Measurements from ENCODE around the gene IQSEC1.

DNA sequence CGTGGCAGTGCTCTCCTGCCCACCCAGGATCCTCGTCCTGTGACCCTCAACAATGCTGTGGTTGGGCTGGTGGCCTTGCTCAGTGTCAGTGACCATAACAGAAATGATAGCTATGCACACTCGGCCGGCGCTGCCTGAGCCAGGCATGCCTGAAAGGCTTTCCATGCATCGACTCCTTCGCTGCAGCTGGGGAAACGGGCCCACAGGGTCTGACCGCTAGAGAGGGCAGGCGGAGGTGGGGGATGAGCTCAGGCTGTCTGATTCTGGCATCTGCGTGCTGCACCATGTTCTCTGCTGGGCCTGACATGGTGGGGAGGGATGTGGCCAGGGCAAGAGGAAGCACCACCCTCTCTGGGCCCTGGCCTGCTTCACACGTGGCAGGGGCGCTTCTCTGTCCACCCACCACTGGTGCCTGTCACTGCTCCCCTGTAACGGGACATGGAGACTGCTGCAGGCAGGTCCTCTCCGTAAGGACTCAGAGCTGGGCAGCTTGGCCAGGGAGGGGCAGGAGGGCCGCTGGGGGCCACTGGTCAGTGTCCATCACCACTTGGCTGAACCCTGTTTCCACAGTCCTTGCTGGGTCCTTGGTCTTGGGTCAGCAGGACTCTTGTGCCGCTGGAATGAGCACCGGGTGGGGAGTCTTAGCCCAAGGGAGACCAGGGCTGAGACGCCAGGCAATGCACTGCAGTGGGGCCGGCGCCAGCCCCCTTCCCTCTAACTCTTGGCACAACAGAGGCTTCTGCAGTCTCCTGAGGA is 167.7 kb downstream of the IQSEC1 start:
- TF ChIP-seq POLR2A (IDR thresholded peaks at IDR 0.05; ENCODE audit: low read depth, low read length): no peak
- TF ChIP-seq POLR2AphosphoS5 (IDR thresholded peaks at IDR 0.05; ENCODE audit: low read depth, low read length): no peak
- no peak for TF ChIP-seq TAF1 (IDR thresholded peaks at IDR 0.05; ENCODE audit: borderline replicate concordance, low read depth, low read length)

Measured in GM12892 (cell line).